HepG2 (cell line): ENCODE measurements around the gene TNNI3K. TPM values are rescaled to one million over a fixed set of nuclear protein-coding genes. Genes with fewer than 3 reads are reported as not detected.

Experiments used
- HOXD1 ChIP-seq: sonication (generic); formaldehyde crosslinking; IDR thresholded peaks from 2 replicates; pipeline ENCODE4 v1.5.0; 2020; ENCODE audit warnings: missing genetic modification reagents
- PRMT3 ChIP-seq: sonication (generic); formaldehyde crosslinking; IDR thresholded peaks from 2 replicates; pipeline ENCODE4 v1.8.1; 2022; ENCODE audit warnings: low read depth, mild to moderate bottlenecking, moderate library complexity, missing genetic modification reagents, borderline replicate concordance
- TEAD2 ChIP-seq: sonication (generic); formaldehyde crosslinking; IDR thresholded peaks from 2 replicates; pipeline ENCODE4 v1.9.0; 2021; ENCODE audit warnings: missing genetic modification reagents
- USF2 ChIP-seq, 2 experiments: sonication (generic) in 1 of 2; formaldehyde crosslinking in 1 of 2; IDR thresholded peaks; 2 replicates each; pipeline versions ENCODE4 v1.5.1 to v1.6.1; 2011 to 2020; ENCODE audit warnings: borderline replicate concordance in 1 of 2, low read depth in 1 of 2, low read length in 1 of 2, mild to moderate bottlenecking in 1 of 2, missing genetic modification reagents in 1 of 2, moderate library complexity in 1 of 2
- ZFP82 ChIP-seq: sonication (generic); formaldehyde crosslinking; IDR thresholded peaks from 2 replicates; pipeline ENCODE4 v1.5.1; 2020; ENCODE audit warnings: mild to moderate bottlenecking, missing genetic modification reagents, borderline replicate concordance
- ZNF343 ChIP-seq: sonication (generic); formaldehyde crosslinking; IDR thresholded peaks from 2 replicates; pipeline ENCODE4 v1.4.0; 2020; ENCODE audit warnings: mild to moderate bottlenecking, missing genetic modification reagents
- ZNF414 ChIP-seq: sonication (generic); formaldehyde crosslinking; IDR thresholded peaks from 2 replicates; pipeline ENCODE4 v1.5.0; 2020; ENCODE audit warnings: missing genetic modification reagents
- ZNF512B ChIP-seq: sonication (generic); formaldehyde crosslinking; IDR thresholded peaks from 2 replicates; pipeline ENCODE4 v1.5.1; 2020; ENCODE audit warnings: missing genetic modification reagents, mild to moderate bottlenecking, borderline replicate concordance
- ZNF709 ChIP-seq: sonication (generic); formaldehyde crosslinking; IDR thresholded peaks from 2 replicates; pipeline ENCODE4 v1.5.0; 2020; ENCODE audit warnings: mild to moderate bottlenecking, missing genetic modification reagents
- polyA plus RNA-seq, 8 experiments: library from polyadenylated mRNA; depleted of rRNA in 3 of 8; stranded (reverse) in 7 of 8; unstranded in 1 of 8; fragments of >200 nt; fragmentation: Illumina TruSeq in 4 of 8; extraction: Trizol in 4 of 8; gene quantifications; 2 replicates each; pipeline versions ENCODE4 v1.2.1 to v1.2.3, GENCODE V29; 2011 to 2016; ENCODE audit warnings: low read depth in 4 of 8, missing spikeins in 1 of 8, mixed read lengths in 1 of 8; ENCODE audit not compliant: insufficient read depth in 1 of 8
- total RNA-seq, 5 experiments: library from RNA; depleted of rRNA; stranded (reverse); fragments of >200 nt; fragmentation: Illumina TruSeq; extraction: Trizol; gene quantifications; 2 replicates each; pipeline ENCODE4 v1.2.3, GENCODE V29; 2016; ENCODE audit warnings: low read depth in 1 of 5

Gene TNNI3K
- total and polyA plus RNA-seq, 2 of the 13 experiments (the other 11 are each of a cell fraction or from before 2014, with no cell fraction given): 1.1 TPM; not detected in 1

- TF ChIP-seq ZNF512B (no peak), USF2 (IDR thresholded peaks at IDR 0.05; ENCODE audit: low read depth, low read length) (no peak), USF2 (CRISPR knock-in tag; IDR thresholded peaks at IDR 0.05; ENCODE audit: borderline replicate concordance) (no peak), HOXD1 (no peak), PRMT3 (CRISPR knock-in tag) (no peak), ZNF709 (CRISPR knock-in tag) (no peak), ZNF414 (CRISPR knock-in tag) (no peak), ZFP82 (no peak), TEAD2 (CRISPR knock-in tag) (no peak), ZNF343 (CRISPR knock-in tag) (no peak)
Observed at GRCh38 chr1:74480068-74480467, 244.9 kb downstream of the TNNI3K start (continued).
